Uterus (tissue), 2 donors: ENCODE results near the gene CDKN1C.

ENCODE experiments used
- CTCF ChIP-seq, 4 experiments: fragments of 200-600 bp in 2 of 4; fragments of 450-650 bp in 2 of 4; sonication (generic) in 2 of 4; IDR thresholded peaks; one replicate each; pipeline ENCODE4 v1.5.1; 2016 to 2019; ENCODE audit warnings: antibody characterized with exemption in 4 of 4, mild to moderate bottlenecking in 2 of 4, moderate library complexity in 1 of 4
- POLR2A ChIP-seq, 2 donors: fragments of 450-650 bp; IDR thresholded peaks; one replicate each; pipeline ENCODE4 v1.6.1; 2016; ENCODE audit warnings: antibody characterized with exemption in 2 of 2, mild to moderate bottlenecking in 1 of 2, moderate library complexity in 1 of 2

DNA sequence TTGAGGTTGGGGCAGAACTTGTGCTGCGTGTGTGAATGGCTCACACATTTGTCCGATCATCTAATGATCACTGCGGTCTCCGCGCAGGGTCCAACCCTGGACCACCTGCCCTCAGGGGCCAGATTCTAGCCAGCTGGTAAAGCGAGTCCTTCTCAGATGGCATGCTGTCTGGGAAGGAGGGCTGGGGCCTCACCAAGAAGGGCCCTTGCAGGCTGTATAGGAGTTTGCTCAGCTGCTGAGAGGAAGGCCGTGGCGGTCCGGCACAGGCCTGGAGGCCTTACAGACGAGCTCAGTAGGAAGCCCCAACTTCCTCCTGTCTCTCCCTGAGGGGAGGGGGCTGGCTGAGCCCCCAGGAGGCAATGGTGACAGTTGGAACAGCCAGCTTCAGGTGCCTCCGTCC lies 29.9 kb upstream of the CDKN1C start:
- TF ChIP-seq CTCF (IDR thresholded peaks at IDR 0.05) (no peak), POLR2A (IDR thresholded peaks at IDR 0.05) (no peak)
